Activated T-helper 17 cell treated with anti-CD3 and anti-CD28 coated beads, Interleukin-2, amount 50 U/mL, for 72 hours (primary cell): Measurements from ENCODE around the gene SAYSD1. TPM values are rescaled to one million over a fixed set of nuclear protein-coding genes. Genes with fewer than 3 reads are reported as not detected.

ENCODE experiments used
- ATAC-seq: fragments of 150-1000 bp; cut with Tn5 transposase; replicated peaks from 2 replicates; pipeline ENCODE4 v1.10.0; 2021; ENCODE audit warnings: mild to moderate bottlenecking, moderate library complexity
- H3K27ac Mint-ChIP-seq: one replicate; pipeline ENCODE4 v1.8.0; 2022; ENCODE audit warnings: mixed read lengths
- H3K27me3 Mint-ChIP-seq: one replicate; pipeline ENCODE4 v1.8.0; 2022; ENCODE audit warnings: mixed read lengths
- H3K36me3 Mint-ChIP-seq: one replicate; pipeline ENCODE4 v1.8.0; 2022; ENCODE audit warnings: low read depth, mild to moderate bottlenecking, mixed read lengths
- H3K4me1 Mint-ChIP-seq: one replicate; pipeline ENCODE4 v1.8.0; 2022; ENCODE audit warnings: mixed read lengths
- H3K4me3 Mint-ChIP-seq: one replicate; pipeline ENCODE4 v1.8.0; 2022; ENCODE audit warnings: mild to moderate bottlenecking, mixed read lengths
- H3K9me3 Mint-ChIP-seq: one replicate; pipeline ENCODE4 v1.8.0; 2022; ENCODE audit warnings: mixed read lengths
- total RNA-seq, 2 donors: library from RNA; stranded (reverse); gene quantifications; one replicate each; pipeline ENCODE4 v1.2.3, GENCODE V29; 2022

Gene SAYSD1
- total RNA-seq, 2 donors from 2014 or later, result 7.7 to 10.3 TPM

GRCh38 chr6:39078695-39079094 is 36.3 kb downstream of the SAYSD1 start:
- H3K27me3 Mint-ChIP-seq, result peaks cover 10% of the 10 kb centered on the region
- H3K9me3 Mint-ChIP-seq, result no peaks in the 10 kb centered on the region
- H3K36me3 Mint-ChIP-seq, result no peaks in the 10 kb centered on the region
- H3K27ac Mint-ChIP-seq, result no peak overlapping the region
- no peak overlapping the region for H3K4me3 Mint-ChIP-seq
- ATAC-seq, result no peak
- peaks cover 5% of the 10 kb centered on the region for H3K4me1 Mint-ChIP-seq

- H3K9me3 Mint-ChIP-seq, result no peaks in the 10 kb centered on the region
- no peak for ATAC-seq
- no peaks in the 10 kb centered on the region for H3K36me3 Mint-ChIP-seq
- H3K27me3 Mint-ChIP-seq, result peaks cover 3% of the 10 kb centered on the region
- no peaks in the 10 kb centered on the region for H3K4me1 Mint-ChIP-seq
- no peak overlapping the region for H3K27ac Mint-ChIP-seq
- H3K4me3 Mint-ChIP-seq, result no peak overlapping the region
Measured at GRCh38 chr6:39077882-39078594, 36.9 kb downstream of the SAYSD1 start.

- no peaks in the 10 kb centered on the region for H3K36me3 Mint-ChIP-seq
- no peaks in the 10 kb centered on the region for H3K27me3 Mint-ChIP-seq
- H3K4me1 Mint-ChIP-seq, result no peaks in the 10 kb centered on the region
- no peak for ATAC-seq
- H3K4me3 Mint-ChIP-seq, result no peak overlapping the region
- H3K9me3 Mint-ChIP-seq, result no peaks in the 10 kb centered on the region
- no peak overlapping the region for H3K27ac Mint-ChIP-seq
Measured at GRCh38 chr6:39076623-39077535, 38.1 kb downstream of the SAYSD1 start.

- no peak for ATAC-seq
- Mint-ChIP-seq H3K36me3 (no peaks in the 10 kb centered on the region), H3K9me3 (no peaks in the 10 kb centered on the region), H3K27me3 (no peaks in the 10 kb centered on the region), H3K27ac (no peak overlapping the region), H3K4me1 (no peaks in the 10 kb centered on the region), H3K4me3 (no peak overlapping the region)
Measured at GRCh38 chr6:39075807-39076622, 39.0 kb downstream of the SAYSD1 start.

DNA sequence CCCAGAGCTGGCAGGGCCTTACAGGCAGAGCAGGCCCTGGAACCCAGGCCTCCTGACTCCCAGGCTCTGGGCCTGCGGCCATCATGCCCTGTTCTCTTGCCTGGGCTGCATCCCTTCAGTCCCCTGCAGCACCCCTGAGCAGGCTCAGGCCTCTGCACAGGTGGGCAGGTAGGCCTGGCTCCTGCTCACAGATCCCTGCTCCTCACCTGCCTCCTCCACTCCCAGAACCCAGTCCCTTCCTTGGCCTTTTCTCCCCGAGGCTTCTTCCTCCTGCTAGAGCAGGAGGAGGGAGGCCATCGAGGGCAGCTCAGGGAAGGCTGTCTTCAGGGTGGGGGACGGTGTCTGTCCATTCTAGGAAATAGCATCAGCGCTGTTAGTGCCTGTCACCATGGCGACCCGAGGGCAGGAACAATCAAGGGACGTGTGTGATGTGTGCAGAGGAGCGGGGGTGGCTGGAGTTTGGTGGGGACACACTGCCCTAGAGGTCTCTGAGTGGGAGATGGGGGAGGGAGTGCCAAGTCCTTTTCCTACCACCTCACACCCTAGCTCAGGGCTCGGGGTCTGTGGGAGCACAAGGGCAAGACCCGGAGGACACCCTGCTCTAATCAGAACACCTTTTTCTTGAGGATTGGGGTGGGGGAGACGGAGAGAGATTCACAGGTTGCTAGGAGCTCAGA is 39.8 kb downstream of the SAYSD1 start:
- no peaks in the 10 kb centered on the region for H3K36me3 Mint-ChIP-seq
- H3K9me3 Mint-ChIP-seq, result no peaks in the 10 kb centered on the region
- no peak for ATAC-seq
- peaks cover 4% of the 10 kb centered on the region for H3K27me3 Mint-ChIP-seq
- H3K4me1 Mint-ChIP-seq, result no peaks in the 10 kb centered on the region
- no peak overlapping the region for H3K4me3 Mint-ChIP-seq
- H3K27ac Mint-ChIP-seq, result no peak overlapping the region

DNA sequence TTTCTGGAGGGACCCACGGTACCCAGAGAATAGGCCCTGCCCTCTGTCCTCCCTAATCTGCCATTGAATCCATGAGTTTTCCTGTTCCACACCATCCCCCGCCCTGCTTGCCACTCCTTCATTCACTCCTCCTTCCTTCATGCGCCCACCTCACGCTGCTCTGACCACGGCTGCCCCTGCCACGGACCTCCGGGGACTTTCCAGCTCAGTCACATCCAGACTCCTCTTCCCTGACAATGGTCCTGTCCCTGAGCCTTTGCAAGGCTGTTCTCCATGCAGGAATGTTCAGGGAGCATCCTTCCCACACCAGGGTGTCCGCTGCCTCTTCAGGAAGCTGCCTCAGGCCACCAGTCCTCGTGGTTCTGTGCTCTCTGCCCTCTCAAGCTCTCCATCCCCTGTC is 40.5 kb downstream of the SAYSD1 start:
- Mint-ChIP-seq H3K27ac (no peak overlapping the region), H3K4me1 (no peaks in the 10 kb centered on the region), H3K27me3 (peaks cover 5% of the 10 kb centered on the region), H3K9me3 (no peaks in the 10 kb centered on the region), H3K36me3 (no peaks in the 10 kb centered on the region), H3K4me3 (no peak overlapping the region)
- no peak for ATAC-seq

- Mint-ChIP-seq H3K27ac (no peak overlapping the region), H3K4me1 (no peaks in the 10 kb centered on the region), H3K4me3 (no peak overlapping the region), H3K36me3 (no peaks in the 10 kb centered on the region), H3K9me3 (no peaks in the 10 kb centered on the region), H3K27me3 (peaks cover 5% of the 10 kb centered on the region)
- no peak for ATAC-seq
Measured at GRCh38 chr6:39073471-39074355, 41.3 kb downstream of the SAYSD1 start.

GRCh38 chr6:39072830-39073229 is 42.2 kb downstream of the SAYSD1 start:
- Mint-ChIP-seq H3K4me3 (no peak overlapping the region), H3K36me3 (no peaks in the 10 kb centered on the region), H3K27me3 (peaks cover 5% of the 10 kb centered on the region), H3K27ac (no peak overlapping the region), H3K9me3 (no peaks in the 10 kb centered on the region), H3K4me1 (no peaks in the 10 kb centered on the region)
- ATAC-seq, result no peak

DNA sequence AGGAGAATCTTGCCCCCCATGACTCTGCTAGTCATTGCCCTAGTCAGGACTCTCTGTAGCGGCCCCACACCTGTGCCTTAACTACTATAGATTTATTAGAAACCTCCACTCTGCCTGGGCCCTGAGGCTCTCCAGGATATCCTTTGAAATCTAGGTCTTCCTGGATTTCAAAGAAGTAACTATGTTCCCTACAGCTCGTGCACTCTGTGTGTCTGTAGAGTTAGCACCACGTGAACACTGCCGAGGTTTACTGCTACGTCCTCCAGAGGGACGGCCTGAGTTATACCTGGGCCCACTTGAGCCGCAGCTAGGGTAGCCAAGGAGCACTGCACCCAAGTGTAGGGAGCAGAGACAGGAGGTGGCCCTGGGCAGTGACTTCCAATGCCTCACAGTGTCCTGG is 46.6 kb downstream of the SAYSD1 start:
- Mint-ChIP-seq H3K27ac (no peak overlapping the region), H3K4me3 (no peak overlapping the region), H3K9me3 (no peaks in the 10 kb centered on the region), H3K4me1 (no peaks in the 10 kb centered on the region), H3K27me3 (peaks cover 17% of the 10 kb centered on the region), H3K36me3 (no peaks in the 10 kb centered on the region)
- no peak for ATAC-seq

DNA sequence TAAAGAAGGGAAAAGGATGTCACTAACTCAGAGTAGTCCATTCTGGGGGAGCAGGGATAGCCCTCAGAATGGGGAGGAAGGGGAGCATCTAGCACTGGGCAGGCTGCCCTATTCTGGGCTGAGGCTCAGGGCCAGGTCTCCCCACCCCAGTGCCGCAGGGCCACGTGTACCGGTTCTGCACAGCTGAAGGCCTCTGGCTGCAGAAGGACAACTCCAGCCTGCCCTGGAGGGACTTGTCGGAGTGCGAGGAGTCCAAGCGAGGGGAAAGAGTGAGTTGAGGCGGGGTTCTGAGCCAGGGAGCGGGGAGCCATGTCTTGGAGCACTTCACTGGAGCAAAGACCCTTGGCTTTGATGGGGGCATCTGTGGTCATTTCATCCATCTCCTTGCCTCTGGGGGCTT is 49.4 kb downstream of the SAYSD1 start:
- H3K27ac Mint-ChIP-seq, result no peak overlapping the region
- H3K36me3 Mint-ChIP-seq, result no peaks in the 10 kb centered on the region
- H3K4me1 Mint-ChIP-seq, result no peaks in the 10 kb centered on the region
- no peak for ATAC-seq
- H3K9me3 Mint-ChIP-seq, result no peaks in the 10 kb centered on the region
- no peak overlapping the region for H3K4me3 Mint-ChIP-seq
- peaks cover 27% of the 10 kb centered on the region for H3K27me3 Mint-ChIP-seq

DNA sequence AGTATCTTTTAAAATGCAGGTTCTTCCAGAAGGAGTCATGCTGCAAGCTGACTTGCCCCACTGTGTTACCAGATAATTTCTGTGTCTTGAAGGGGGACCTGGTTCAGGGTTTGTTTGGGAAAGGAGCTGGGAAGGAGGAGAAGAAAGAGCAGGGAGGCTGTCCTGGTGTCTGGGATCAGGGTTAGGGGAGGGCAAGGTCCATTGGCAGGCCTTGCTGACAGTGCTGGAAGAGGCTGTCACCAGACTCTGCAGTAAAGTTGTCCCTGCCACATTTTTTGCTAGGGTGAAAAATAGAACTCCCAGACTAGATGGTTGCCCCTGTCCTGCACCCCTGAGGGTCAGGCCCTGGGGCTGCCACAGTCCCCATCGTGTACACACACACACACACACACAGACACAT is 51.5 kb downstream of the SAYSD1 start:
- no peak for ATAC-seq
- Mint-ChIP-seq H3K27ac (no peak overlapping the region), H3K27me3 (peaks cover 36% of the 10 kb centered on the region), H3K4me3 (no peak overlapping the region), H3K9me3 (no peaks in the 10 kb centered on the region), H3K36me3 (no peaks in the 10 kb centered on the region), H3K4me1 (no peaks in the 10 kb centered on the region)

DNA sequence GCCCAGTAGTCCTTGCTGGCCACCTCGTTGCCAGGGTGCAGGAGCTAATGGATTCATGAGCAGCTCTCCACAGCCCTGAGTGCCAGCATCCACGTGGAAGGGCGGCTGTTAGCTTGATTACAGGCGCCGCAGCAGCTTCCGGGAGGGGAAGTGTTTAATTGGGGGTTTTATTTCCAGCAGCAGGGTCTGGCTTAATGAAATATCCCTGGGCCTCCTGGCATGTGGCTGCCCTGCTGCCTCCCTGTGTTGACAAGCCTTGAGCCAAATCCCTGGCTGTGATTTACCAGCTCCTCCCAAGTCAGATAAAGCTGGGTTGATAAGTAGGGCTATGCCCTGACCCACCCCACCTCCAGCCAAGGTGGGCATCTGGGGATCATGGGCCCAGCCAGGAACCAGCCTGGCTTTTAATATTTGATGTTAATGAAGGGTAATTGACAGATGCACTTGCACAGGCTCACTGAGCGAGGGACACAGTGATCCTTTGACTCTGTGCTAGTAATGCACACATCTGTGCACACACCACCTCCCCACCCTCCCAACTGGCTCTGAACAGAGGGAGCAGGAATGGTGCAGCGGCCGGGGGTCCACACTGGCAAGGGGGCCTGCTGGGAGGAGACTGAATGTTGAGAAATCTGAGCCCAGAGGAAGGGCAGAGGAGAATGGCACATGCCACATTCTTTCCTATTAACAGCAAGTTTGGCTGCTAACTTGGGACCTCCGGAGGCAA is 52.8 kb downstream of the SAYSD1 start:
- no peak overlapping the region for H3K4me3 Mint-ChIP-seq
- H3K27me3 Mint-ChIP-seq, result peaks cover 38% of the 10 kb centered on the region
- no peaks in the 10 kb centered on the region for H3K4me1 Mint-ChIP-seq

DNA sequence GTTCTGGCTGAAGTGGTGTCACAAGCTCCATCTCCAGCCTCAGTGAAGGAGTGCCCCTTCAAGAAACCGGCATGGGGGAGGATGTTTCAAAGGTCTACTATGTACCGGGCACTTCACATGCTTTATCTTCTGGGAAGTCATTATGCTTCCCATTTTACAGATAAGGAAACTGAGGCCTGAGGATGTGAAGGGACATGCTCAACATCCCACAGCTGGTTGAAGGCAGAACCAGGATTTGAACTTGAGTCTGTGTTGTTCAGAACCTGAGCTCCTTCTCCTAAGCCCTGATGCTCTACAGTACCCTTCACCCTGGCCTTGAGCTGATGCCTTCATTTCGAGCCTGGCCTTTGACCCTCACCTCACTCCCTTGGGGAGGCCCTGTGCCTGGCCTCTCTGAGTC is 53.4 kb downstream of the SAYSD1 start:
- H3K9me3 Mint-ChIP-seq, result no peaks in the 10 kb centered on the region
- H3K27ac Mint-ChIP-seq, result no peak overlapping the region
- no peaks in the 10 kb centered on the region for H3K36me3 Mint-ChIP-seq
- H3K27me3 Mint-ChIP-seq, result peaks cover 41% of the 10 kb centered on the region
- no peak for ATAC-seq
- H3K4me3 Mint-ChIP-seq, result no peak overlapping the region
- no peaks in the 10 kb centered on the region for H3K4me1 Mint-ChIP-seq

More for the DNA sequence above, 52.8 kb downstream of the SAYSD1 start:
- ATAC-seq, result no peak
- no peaks in the 10 kb centered on the region for H3K36me3 Mint-ChIP-seq
- H3K27ac Mint-ChIP-seq, result no peak overlapping the region
- H3K9me3 Mint-ChIP-seq, result no peaks in the 10 kb centered on the region
